Spinal cord (tissue), 10 donors: ENCODE data around the gene R3HDM1. TPM values are rescaled to one million over a fixed set of nuclear protein-coding genes. Genes with fewer than 3 reads are reported as not detected.
A peak's percentile ranks its signal among the peaks of the same experiment; 100 is the strongest.
"Not testable (repeated sequence)": the region's sequence is repeated elsewhere in the genome, so short reads cannot be mapped to it uniquely, and the experiment has no call there.

ENCODE experiments used
- DNase-seq, 6 donors: peaks; one replicate each; pipeline versions ENCODE4 v3.0.0 to v3.0.0-alpha.2; 2013 to 2015; ENCODE audit warnings: low spot score in 6 of 6, low read depth in 4 of 6
- H3K27ac ChIP-seq: one replicate; pipeline ENCODE4 v1.5.1; 2013; ENCODE audit warnings: low read depth, low read length, control low read depth
- H3K27me3 ChIP-seq: one replicate; pipeline ENCODE4 v1.6.1; 2013; ENCODE audit warnings: low read length; ENCODE audit not compliant: control insufficient read depth, insufficient read depth
- H3K36me3 ChIP-seq: one replicate; pipeline ENCODE4 v1.6.1; 2013; ENCODE audit warnings: low read length; ENCODE audit not compliant: control insufficient read depth, insufficient read depth
- H3K4me1 ChIP-seq: one replicate; pipeline ENCODE4 v1.6.1; 2013; ENCODE audit warnings: low read length; ENCODE audit not compliant: control insufficient read depth, insufficient read depth
- H3K4me3 ChIP-seq: one replicate; pipeline ENCODE4 v1.5.1; 2013; ENCODE audit warnings: low read depth, low read length, control low read depth
- H3K9me3 ChIP-seq: one replicate; pipeline ENCODE4 v1.6.1; 2013; ENCODE audit warnings: low read length; ENCODE audit not compliant: control insufficient read depth, insufficient read depth
- WGBS: methylation state at CpG from one replicate; pipeline ENCODE4 v1.1.5; 2013; ENCODE audit warnings: missing lambda C conversion rate; ENCODE audit not compliant: insufficient coverage; 5-methylcytosine and 5-hydroxymethylcytosine counted together
- long read RNA-seq, 4 donors: transcript quantifications; one replicate each; lab custom pipeline, GENCODE V29; 2026
- polyA plus RNA-seq, 2 donors: library from polyadenylated mRNA; unstranded; fragments of 120-200 nt; gene quantifications; one replicate each; pipeline ENCODE4 v1.2.1, GENCODE V29; 2013; ENCODE audit not compliant: insufficient read length in 2 of 2
- total RNA-seq, 2 donors: library from RNA; depleted of rRNA in 1 of 2; stranded (reverse); fragments of 120-200 nt in 1 of 2; fragments of >200 nt in 1 of 2; gene quantifications; one replicate each; pipeline versions ENCODE4 v1.2.3 to v1.2.4, GENCODE V29; 2013 to 2014
- donor health status: healthy.

The R3HDM1 gene
- total RNA-seq (10 to 100 TPM; 23.0 to 31.2 TPM), polyA plus RNA-seq (10 to 100 TPM; 54.1 to 55.0 TPM)
- long read RNA-seq, donor 1, partial matches to known transcripts = 0 of 2 reads
- long read RNA-seq, donor 1, other reads (novel, unspliced or antisense) = 0 of 2 reads
- long read RNA-seq, donor 2, partial matches to known transcripts = 6 of 6 reads
- long read RNA-seq, donor 2, other reads (novel, unspliced or antisense) = 0 of 6 reads
- long read RNA-seq, donor 3, partial matches to known transcripts = 0 of 2 reads
- long read RNA-seq, donor 3, other reads (novel, unspliced or antisense) = 0 of 2 reads
- long read RNA-seq, donor 4, partial matches to known transcripts = 19 of 20 reads
- long read RNA-seq, donor 4, other reads (novel, unspliced or antisense) = 0 of 20 reads

DNA sequence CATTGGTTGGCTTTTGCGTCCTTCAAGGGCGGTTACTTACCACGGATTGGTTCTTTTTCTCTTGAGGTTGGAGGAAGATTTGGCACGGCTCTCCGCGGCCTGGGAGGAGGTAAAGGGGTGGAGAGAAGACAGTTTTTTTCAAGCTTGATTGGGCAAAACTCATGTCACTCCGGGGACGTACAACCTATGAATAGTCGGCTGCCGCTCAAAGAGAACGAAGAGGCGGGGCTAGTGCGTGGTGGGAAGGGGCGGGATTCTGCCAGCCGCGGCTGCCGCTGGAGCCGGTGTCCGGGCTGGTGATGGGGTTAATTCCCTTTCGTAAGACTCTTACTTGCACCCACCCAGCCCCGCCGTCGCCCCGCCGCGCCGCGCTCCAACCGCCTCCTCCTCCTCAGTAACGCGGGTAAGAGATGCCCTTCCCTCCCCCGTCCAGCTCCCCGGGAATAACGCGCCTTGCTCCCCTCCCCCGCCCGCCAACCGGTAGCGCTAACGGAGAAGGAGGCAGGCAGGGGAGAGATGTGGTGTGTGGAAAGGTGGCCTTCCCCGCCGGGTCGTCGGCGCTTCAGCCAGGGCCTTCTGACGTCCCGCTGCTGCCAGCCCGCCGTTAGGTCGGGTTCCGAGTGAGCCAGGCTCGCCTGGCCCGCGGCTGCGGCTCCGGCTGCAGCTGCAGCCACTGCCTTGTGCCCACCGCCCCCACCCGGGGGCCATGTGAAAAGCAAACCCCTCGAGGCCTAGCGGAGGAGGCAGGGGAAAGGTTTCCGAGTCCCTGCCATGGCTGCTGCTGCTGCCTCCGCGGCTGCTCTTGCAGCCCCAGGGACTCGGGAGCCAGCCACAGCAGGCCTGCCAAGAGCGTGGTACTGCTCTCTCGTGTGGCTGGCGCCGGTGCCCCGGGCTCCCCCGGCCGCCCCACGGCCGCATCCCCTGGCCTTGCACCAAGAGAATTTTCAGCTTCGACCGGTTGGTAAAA, at the start of gene R3HDM1:
Gene R3HDM1, plus strand, starts transcription at position 254 of the 967 bp plus-strand sequence. CDS start 73,362 bp downstream, outside the sequence.
- no peaks in the 10 kb centered on the region for H3K27me3 ChIP-seq
- WGBS = 0% methylated on average over 55 of the region's 75 CpGs
- no peaks in the 10 kb centered on the region for H3K36me3 ChIP-seq
- peaks cover 14% of the 10 kb centered on the region for H3K4me1 ChIP-seq
- peak within 1 kb of the TSS; percentile 82 for H3K4me3 ChIP-seq
- peak; percentile 100 for DNase-seq
- no peaks in the 10 kb centered on the region for H3K9me3 ChIP-seq
- H3K27ac ChIP-seq = peak within 1 kb of the TSS; percentile 98

DNA sequence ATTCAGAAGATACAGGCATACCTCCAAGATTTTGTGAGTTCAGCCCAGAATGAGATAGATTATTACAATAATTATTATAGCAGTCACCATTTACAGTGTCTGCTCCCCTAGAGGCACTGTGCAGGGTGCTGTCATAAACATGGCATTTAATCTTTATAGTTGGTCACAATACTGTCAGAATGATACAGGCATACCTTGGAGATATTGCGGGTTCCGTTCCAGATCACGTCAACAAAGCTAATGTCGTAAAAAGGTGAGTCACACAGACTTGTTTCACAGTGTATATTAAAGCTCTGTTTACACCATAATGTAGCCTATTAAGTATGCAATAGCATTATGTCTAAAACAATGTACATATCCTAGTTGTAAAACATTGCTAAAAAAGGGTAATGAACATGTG, 45.8 kb upstream of the R3HDM1 start:
- WGBS = no CpG with 5 or more reads among the region's 4 CpGs
- peaks cover 6% of the 10 kb centered on the region for H3K9me3 ChIP-seq
- H3K27me3 ChIP-seq = no peaks in the 10 kb centered on the region
- no peak overlapping the region for H3K27ac ChIP-seq
- no peak overlapping the region for H3K4me3 ChIP-seq
- no peaks in the 10 kb centered on the region for H3K36me3 ChIP-seq
- DNase-seq = no peak
- no peaks in the 10 kb centered on the region for H3K4me1 ChIP-seq

DNA sequence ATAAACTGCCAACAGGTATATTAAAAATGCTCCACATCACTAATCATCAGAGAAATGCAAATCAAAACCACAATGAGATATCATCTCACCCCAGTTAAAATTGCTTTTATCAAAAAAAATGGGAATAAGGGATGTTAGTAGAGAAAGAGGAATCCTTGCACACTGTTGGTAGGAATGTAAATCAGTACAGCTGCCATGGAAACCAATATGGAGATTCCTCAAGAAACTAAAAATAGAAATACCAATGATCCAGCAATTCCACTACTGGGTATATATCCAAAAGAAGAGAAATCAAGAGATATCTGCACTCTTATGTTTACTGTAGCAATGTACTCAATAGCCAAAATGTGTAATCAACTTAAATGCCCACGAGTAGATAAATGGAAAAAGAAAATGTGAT, 40.9 kb upstream of the R3HDM1 start:
- peak in 1 of 6 donors; percentile 21 for DNase-seq
- no CpG with 5 or more reads among the region's 1 CpG for WGBS
- Histone ChIP-seq H3K4me3 (no peak overlapping the region), H3K27me3 (no peaks in the 10 kb centered on the region), H3K4me1 (no peaks in the 10 kb centered on the region), H3K9me3 (peaks cover 6% of the 10 kb centered on the region), H3K36me3 (no peaks in the 10 kb centered on the region), H3K27ac (no peak overlapping the region)

DNA sequence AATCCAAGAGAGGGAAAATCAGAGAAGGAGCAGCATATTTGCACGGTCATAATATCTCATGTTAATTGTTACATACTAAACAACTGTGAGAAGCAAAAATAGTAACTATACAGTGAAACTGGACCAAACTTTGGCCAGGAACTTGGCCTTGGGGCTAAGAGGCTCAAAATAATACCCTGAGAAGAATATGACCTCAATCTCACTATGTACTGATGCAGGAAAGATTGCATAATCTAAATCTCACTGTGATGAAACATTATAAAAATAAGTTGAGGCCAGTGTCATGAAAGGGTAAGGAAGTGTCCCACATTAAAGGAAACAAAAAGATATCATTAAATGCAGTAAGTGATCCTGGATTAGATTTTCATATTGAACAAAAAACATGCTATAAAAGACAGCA, 36.8 kb upstream of the R3HDM1 start:
- no peaks in the 10 kb centered on the region for H3K4me1 ChIP-seq
- H3K36me3 ChIP-seq = no peaks in the 10 kb centered on the region
- H3K9me3 ChIP-seq = no peaks in the 10 kb centered on the region
- WGBS = no CpG with 5 or more reads among the region's 1 CpG
- no peak overlapping the region for H3K27ac ChIP-seq
- no peak for DNase-seq
- H3K27me3 ChIP-seq = no peaks in the 10 kb centered on the region
- no peak overlapping the region for H3K4me3 ChIP-seq

DNA sequence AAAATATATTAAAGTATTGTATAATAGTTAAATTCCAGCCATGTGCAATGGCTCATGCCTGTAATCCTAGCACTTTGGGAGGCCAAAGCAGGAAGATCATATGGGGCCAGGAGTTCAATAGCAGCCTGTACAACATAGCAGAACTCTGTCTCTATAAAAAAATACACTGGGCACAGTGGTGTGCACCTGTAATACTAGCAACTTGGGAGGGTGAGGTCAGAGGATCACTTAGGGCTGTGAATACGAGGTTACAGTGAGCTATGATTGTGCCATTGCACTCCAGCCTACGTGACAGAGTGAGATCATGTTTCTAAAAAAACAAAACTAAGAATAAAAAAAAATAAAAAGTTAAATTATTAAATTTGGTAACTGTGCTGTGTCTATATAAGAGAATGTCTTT, 36.4 kb upstream of the R3HDM1 start:
- no peak for DNase-seq
- Histone ChIP-seq H3K27ac (no peak overlapping the region), H3K4me1 (no peaks in the 10 kb centered on the region), H3K9me3 (no peaks in the 10 kb centered on the region), H3K27me3 (no peaks in the 10 kb centered on the region), H3K36me3 (no peaks in the 10 kb centered on the region), H3K4me3 (no peak overlapping the region)
- WGBS = no CpG with 5 or more reads among the region's 2 CpGs

DNA sequence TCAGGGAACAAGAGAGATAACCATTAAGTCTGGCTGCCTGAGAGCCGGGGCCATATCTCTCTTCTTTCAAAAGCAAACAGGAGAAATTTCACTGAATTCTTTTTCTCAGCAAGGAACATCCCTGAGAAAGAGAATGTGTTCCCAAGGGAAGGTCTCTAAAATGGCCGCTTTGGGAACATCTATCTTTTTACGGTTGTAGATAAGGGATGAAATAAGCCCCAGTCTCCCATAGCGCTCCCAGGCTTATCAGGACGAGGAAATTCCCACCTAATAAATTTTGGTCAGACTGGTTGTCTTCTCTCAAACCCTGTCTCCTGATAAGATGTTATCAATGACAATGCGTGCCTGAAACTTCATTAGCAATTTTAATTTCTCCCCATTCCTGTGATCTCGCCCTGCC, 32.7 kb upstream of the R3HDM1 start:
- not testable (repeated sequence) for H3K4me1 ChIP-seq, H3K27me3 ChIP-seq, H3K36me3 ChIP-seq, DNase-seq, H3K4me3 ChIP-seq, H3K27ac ChIP-seq, H3K9me3 ChIP-seq
- WGBS = 97% methylated on average over 6 of the region's 7 CpGs

DNA sequence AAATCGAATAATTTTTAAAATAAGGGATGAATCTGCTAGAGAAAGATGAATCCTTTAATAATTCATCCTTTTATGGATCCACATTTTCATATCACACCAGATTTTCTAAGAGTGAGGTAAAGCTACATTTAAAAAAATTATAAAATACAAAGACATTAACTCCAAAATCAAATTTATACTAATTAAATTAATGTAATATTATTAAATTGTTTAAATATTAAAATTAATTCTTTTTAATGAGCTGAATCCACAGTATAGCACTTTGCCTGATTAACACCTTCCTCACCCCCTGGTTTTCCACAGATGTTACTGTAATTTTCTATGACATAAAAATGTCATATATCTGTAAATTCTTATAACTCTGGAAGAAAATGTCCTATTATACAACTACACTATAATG, 26.5 kb upstream of the R3HDM1 start:
- Histone ChIP-seq H3K27me3 (no peaks in the 10 kb centered on the region), H3K4me3 (no peak overlapping the region), H3K9me3 (no peaks in the 10 kb centered on the region), H3K36me3 (no peaks in the 10 kb centered on the region), H3K27ac (no peak overlapping the region), H3K4me1 (no peaks in the 10 kb centered on the region)
- WGBS = no CpG with 5 or more reads among the region's 1 CpG
- no peak for DNase-seq

DNA sequence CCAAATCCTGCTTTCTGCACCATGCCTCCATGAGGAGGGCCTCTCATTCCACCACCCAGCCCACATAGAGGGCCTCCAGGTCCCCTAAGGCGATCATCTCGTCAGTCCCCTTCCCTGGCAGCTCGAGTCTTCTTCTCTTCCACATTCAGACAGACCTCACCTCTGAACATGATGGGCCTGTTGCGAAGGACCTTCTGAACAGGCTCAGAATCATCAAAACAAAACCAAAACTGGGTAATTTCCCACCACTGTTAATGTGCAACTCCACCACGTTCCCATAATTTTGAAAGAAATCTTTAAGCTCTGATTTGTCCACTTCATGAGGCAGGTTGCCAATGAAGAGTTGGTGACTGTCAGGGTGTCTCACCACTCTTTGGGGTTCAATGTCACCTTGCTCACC, 20.7 kb upstream of the R3HDM1 start:
- Histone ChIP-seq H3K27me3 (no peaks in the 10 kb centered on the region), H3K4me1 (no peaks in the 10 kb centered on the region), H3K27ac (no peak overlapping the region), H3K4me3 (no peak overlapping the region), H3K36me3 (no peaks in the 10 kb centered on the region), H3K9me3 (peaks cover 7% of the 10 kb centered on the region)
- DNase-seq = no peak
- WGBS = 100% methylated on average over 4 of the region's 5 CpGs

DNA sequence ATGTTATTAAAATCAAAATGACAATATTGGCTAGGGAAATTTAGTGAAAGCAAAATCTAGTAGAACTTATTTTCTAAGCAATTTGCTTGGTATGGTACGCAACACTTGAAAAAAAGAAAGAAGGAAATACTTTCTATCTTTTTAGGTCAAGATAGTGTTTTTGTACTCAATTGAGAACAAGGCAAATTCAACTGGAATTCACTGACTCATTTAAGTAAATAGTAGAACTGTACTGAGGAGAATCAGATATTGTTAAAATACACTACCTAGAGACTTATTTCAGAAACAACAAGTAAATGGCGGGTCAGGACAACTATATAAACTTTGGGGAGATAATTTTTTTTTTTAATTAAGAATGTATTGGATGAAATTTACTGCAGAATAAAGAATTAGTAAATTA, 19.2 kb upstream of the R3HDM1 start:
- H3K27ac ChIP-seq = no peak overlapping the region
- no peak for DNase-seq
- peaks cover 7% of the 10 kb centered on the region for H3K9me3 ChIP-seq
- no peaks in the 10 kb centered on the region for H3K27me3 ChIP-seq
- no peaks in the 10 kb centered on the region for H3K4me1 ChIP-seq
- no peak overlapping the region for H3K4me3 ChIP-seq
- no peaks in the 10 kb centered on the region for H3K36me3 ChIP-seq
- no CpG with 5 or more reads among the region's 2 CpGs for WGBS
